IMR-90 (cell line): ENCODE measurements around the gene FAM20A. TPM values are rescaled to one million over a fixed set of nuclear protein-coding genes. Genes with fewer than 3 reads are reported as not detected.

Experiments
- ATAC-seq: fragments of 200-7000 bp; cut with Tn5 transposase; 2 replicates; pipeline ENCODE4 v1.9.1; 2020; ENCODE audit warnings: low read depth, mild to moderate bottlenecking, moderate library complexity
- BruUV-seq: library from RNA; stranded (reverse); fragments of 400-500 nt; replicated peaks from 2 replicates; lab custom pipeline; 2021; lab: Mats Ljungman, UMichigan
- CTCF ChIA-PET: fragments of 300-600 bp; formaldehyde crosslinking; extraction: SDS; loops from one replicate; lab custom pipeline; 2021; ENCODE audit warnings: antibody characterized with exemption; lab: Yijun Ruan, JAX
- POLR2A ChIA-PET: fragments of 300-600 bp; sonication (Branson Sonifier 250); formaldehyde crosslinking; loops from one replicate; lab custom pipeline; 2022; ENCODE audit warnings: antibody characterized with exemption; ENCODE audit not compliant: unreplicated experiment; lab: Charles Lee
- DNase-seq: peaks from one replicate; pipeline ENCODE4 v3.0.0; 2013
- H2AFZ ChIP-seq: replicated peaks from 2 replicates; pipeline ENCODE3; 2013; ENCODE audit warnings: low read length, mild to moderate bottlenecking; ENCODE audit not compliant: poor library complexity
- H2AK5ac ChIP-seq: 2 replicates; pipeline ENCODE4 v1.6.1; 2013; ENCODE audit warnings: low read depth, low read length, inconsistent platforms
- H2AK9ac ChIP-seq: replicated peaks from 2 replicates; pipeline ENCODE3; 2013; ENCODE audit warnings: mild to moderate bottlenecking, low read depth, low read length, moderate library complexity; ENCODE audit not compliant: poor library complexity
- H2BK120ac ChIP-seq: 2 replicates; pipeline ENCODE4 v1.6.1; 2013; ENCODE audit warnings: low read depth, low read length, inconsistent platforms
- H2BK15ac ChIP-seq: 3 replicates; pipeline ENCODE4 v1.6.1; 2013; ENCODE audit warnings: low read depth, low read length, inconsistent platforms
- H2BK20ac ChIP-seq: 2 replicates; pipeline ENCODE4 v1.6.1; 2013; ENCODE audit warnings: low read depth, mild to moderate bottlenecking, inconsistent platforms, low read length, moderate library complexity
- H2BK5ac ChIP-seq: 2 replicates; pipeline ENCODE4 v1.6.1; 2013; ENCODE audit warnings: mild to moderate bottlenecking, low read depth, low read length, inconsistent platforms; ENCODE audit not compliant: poor library complexity, severe bottlenecking
- H3K14ac ChIP-seq: replicated peaks from 2 replicates; pipeline ENCODE4 v1.6.1; 2013; ENCODE audit warnings: low read depth, low read length, inconsistent platforms
- H3K18ac ChIP-seq: 2 replicates; pipeline ENCODE4 v1.6.1; 2013; ENCODE audit warnings: low read depth, low read length, control low read depth
- H3K23ac ChIP-seq: 2 replicates; pipeline ENCODE4 v1.6.1; 2013; ENCODE audit warnings: low read depth, low read length, inconsistent platforms
- H3K27ac ChIP-seq: 2 replicates; pipeline ENCODE4 v1.5.1; 2013; ENCODE audit warnings: mild to moderate bottlenecking, control low read depth, low read length; ENCODE audit not compliant: insufficient read depth
- H3K27me3 ChIP-seq: 2 replicates; pipeline ENCODE4 v1.6.1; 2013; ENCODE audit warnings: low read length; ENCODE audit not compliant: control insufficient read depth, insufficient read depth
- H3K36me3 ChIP-seq: 2 replicates; pipeline ENCODE4 v1.6.1; 2013; ENCODE audit warnings: low read length, mixed read lengths; ENCODE audit not compliant: control insufficient read depth, insufficient read depth
- H3K4ac ChIP-seq: 2 replicates; pipeline ENCODE4 v1.6.1; 2013; ENCODE audit warnings: low read depth, low read length, inconsistent platforms
- H3K4me1 ChIP-seq: 2 replicates; pipeline ENCODE4 v1.6.1; 2013; ENCODE audit warnings: low read length, mixed read lengths; ENCODE audit not compliant: control insufficient read depth, insufficient read depth
- H3K4me2 ChIP-seq: 2 replicates; pipeline ENCODE4 v1.6.1; 2013; ENCODE audit warnings: low read depth, mild to moderate bottlenecking, control low read depth, low read length, moderate library complexity
- H3K4me3 ChIP-seq: 2 replicates; pipeline ENCODE4 v1.5.1; 2013; ENCODE audit warnings: low read depth, mild to moderate bottlenecking, control low read depth, low read length, moderate library complexity; ENCODE audit not compliant: insufficient read depth
- H3K56ac ChIP-seq: 2 replicates; pipeline ENCODE4 v1.6.1; 2013; ENCODE audit warnings: low read length, inconsistent platforms; ENCODE audit not compliant: insufficient read depth; ENCODE audit errors: extremely low read depth
- H3K79me1 ChIP-seq, 2 experiments: 2 replicates each; pipeline ENCODE4 v1.6.1; 2013; ENCODE audit warnings: low read length in 2 of 2, inconsistent platforms in 1 of 2, low read depth in 1 of 2
- H3K9ac ChIP-seq: 2 replicates; pipeline ENCODE4 v1.6.1; 2013; ENCODE audit warnings: low read depth, low read length, control low read depth
- H3K9me1 ChIP-seq: 2 replicates; pipeline ENCODE4 v1.6.1; 2013; ENCODE audit warnings: low read length, inconsistent platforms; ENCODE audit not compliant: insufficient read depth
- H3K9me3 ChIP-seq: 2 replicates; pipeline ENCODE4 v1.6.1; 2013; ENCODE audit warnings: low read length; ENCODE audit not compliant: control insufficient read depth, insufficient read depth
- H4K20me1 ChIP-seq: 2 replicates; pipeline ENCODE4 v1.6.1; 2013; ENCODE audit warnings: low read length, inconsistent platforms; ENCODE audit not compliant: insufficient read depth
- H4K5ac ChIP-seq: 2 replicates; pipeline ENCODE4 v1.6.1; 2013; ENCODE audit warnings: mild to moderate bottlenecking, low read depth, low read length, control low read depth
- H4K8ac ChIP-seq, 2 experiments: 2 replicates each; pipeline ENCODE4 v1.6.1; 2013; ENCODE audit warnings: low read depth in 2 of 2, low read length in 2 of 2, control low read depth in 1 of 2, inconsistent platforms in 1 of 2
- H4K91ac ChIP-seq: 2 replicates; pipeline ENCODE4 v1.6.1; 2013; ENCODE audit warnings: low read depth, low read length, inconsistent platforms; ENCODE audit not compliant: insufficient read depth
- BHLHE40 ChIP-seq: fragments of 150-350 bp; IDR thresholded peaks from 2 replicates; pipeline ENCODE4 v1.6.1; 2016; ENCODE audit warnings: mild to moderate bottlenecking, low read depth, low read length
- CEBPB ChIP-seq: IDR thresholded peaks from 2 replicates; pipeline ENCODE4 v1.6.1; 2012; ENCODE audit warnings: low read depth, low read length, improper control_type of control experiment
- CHD1 ChIP-seq: IDR thresholded peaks from 2 replicates; pipeline ENCODE4 v1.6.1; 2012; ENCODE audit warnings: low read depth, low read length, improper control_type of control experiment
- MAFK ChIP-seq: IDR thresholded peaks from 2 replicates; pipeline ENCODE4 v1.6.1; 2012; ENCODE audit warnings: low read depth, low read length, improper control_type of control experiment
- MAZ ChIP-seq: IDR thresholded peaks from 2 replicates; pipeline ENCODE4 v1.6.1; 2012; ENCODE audit warnings: low read depth, mild to moderate bottlenecking, low read length, improper control_type of control experiment, moderate library complexity, borderline replicate concordance
- MXI1 ChIP-seq: IDR thresholded peaks from 2 replicates; pipeline ENCODE4 v1.6.1; 2012; ENCODE audit warnings: low read depth, mild to moderate bottlenecking, low read length, moderate library complexity, borderline replicate concordance
- NFE2L2 ChIP-seq: fragments of 150-350 bp; IDR thresholded peaks from 2 replicates; pipeline ENCODE4 v1.6.1; 2016; ENCODE audit warnings: low read depth, mild to moderate bottlenecking, low read length
- POLR2A ChIP-seq: IDR thresholded peaks from 2 replicates; pipeline ENCODE4 v1.6.1; 2012; ENCODE audit warnings: mild to moderate bottlenecking, low read depth, low read length
- RAD21 ChIP-seq: IDR thresholded peaks from 2 replicates; pipeline ENCODE4 v1.6.1; 2012; ENCODE audit warnings: low read length, improper control_type of control experiment
- RCOR1 ChIP-seq: IDR thresholded peaks from 2 replicates; pipeline ENCODE4 v1.6.1; 2012; ENCODE audit warnings: mild to moderate bottlenecking, low read length, improper control_type of control experiment; ENCODE audit not compliant: insufficient replicate concordance
- RFX5 ChIP-seq: IDR thresholded peaks from 2 replicates; pipeline ENCODE4 v1.8.0; 2012; ENCODE audit warnings: low read depth, mild to moderate bottlenecking, low read length, moderate library complexity
- SMC3 ChIP-seq: fragments of 150-350 bp; IDR thresholded peaks from 2 replicates; pipeline ENCODE4 v1.6.1; 2016; ENCODE audit warnings: low read depth, mild to moderate bottlenecking, antibody characterized with exemption, low read length, moderate library complexity
- WGBS, 2 experiments: methylation state at CpG; one replicate each; pipeline versions ENCODE4 v1.1.5 to v1.1.7; 2013; ENCODE audit warnings: missing lambda C conversion rate in 2 of 2; ENCODE audit not compliant: insufficient read length in 1 of 2; ENCODE audit errors: extremely low coverage in 2 of 2; 5-methylcytosine and 5-hydroxymethylcytosine counted together
- dilution Hi-C: fragments of 300-500 bp; cut with HindIII; formaldehyde crosslinking; loops from one replicate; pipeline ENCODE4 v1.14.3; 2018; ENCODE audit warnings: low sequenced_read_pairs; ENCODE audit not compliant: unreplicated experiment
- in situ Hi-C: fragments of 300-500 bp; cut with MboI; formaldehyde crosslinking; loops from 3 replicates; pipeline ENCODE4 v1.14.3; 2019; ENCODE audit warnings: low sequenced_read_pairs, inconsistent platforms, mixed read lengths
- intact Hi-C: fragments of 100-400 bp; cut with micrococcal nuclease; formaldehyde crosslinking; loops from 2 replicates; pipeline ENCODE4 v1.10.0; 2022
- polyA plus RNA-seq, 3 experiments: library from polyadenylated mRNA; depleted of rRNA; stranded (reverse); fragments of >200 nt; gene quantifications; 2 replicates each; pipeline ENCODE4 v1.2.3, GENCODE V29; 2012; ENCODE audit warnings: low replicate concordance in 1 of 3
- total RNA-seq: library from RNA; depleted of rRNA; stranded (reverse); fragments of >200 nt; gene quantifications from 2 replicates; pipeline ENCODE4 v1.2.3, GENCODE V29; 2012
- TF ChIP-seq, protein P1 (sequence below): fragments of 150-350 bp; IDR thresholded peaks from 2 replicates; pipeline ENCODE4 v1.6.1; 2016; ENCODE audit warnings: low read depth, mild to moderate bottlenecking, low read length, moderate library complexity, borderline replicate concordance
- TF ChIP-seq, protein P2 (sequence below): fragments of 150-350 bp; IDR thresholded peaks from 2 replicates; pipeline ENCODE4 v1.6.1; 2017; ENCODE audit warnings: mild to moderate bottlenecking, antibody characterized with exemption, low read length, low read depth
- TF ChIP-seq, protein P3 (sequence below): conservative IDR thresholded peaks from 2 replicates; pipeline ENCODE4 v1.5.1; 2012; ENCODE audit warnings: mild to moderate bottlenecking, low read depth, low read length, improper control_type of control experiment

FAM20A gene
- total and polyA plus RNA-seq, 2 of the 4 experiments (the other 2 are of a cell fraction) = not detected

DNA sequence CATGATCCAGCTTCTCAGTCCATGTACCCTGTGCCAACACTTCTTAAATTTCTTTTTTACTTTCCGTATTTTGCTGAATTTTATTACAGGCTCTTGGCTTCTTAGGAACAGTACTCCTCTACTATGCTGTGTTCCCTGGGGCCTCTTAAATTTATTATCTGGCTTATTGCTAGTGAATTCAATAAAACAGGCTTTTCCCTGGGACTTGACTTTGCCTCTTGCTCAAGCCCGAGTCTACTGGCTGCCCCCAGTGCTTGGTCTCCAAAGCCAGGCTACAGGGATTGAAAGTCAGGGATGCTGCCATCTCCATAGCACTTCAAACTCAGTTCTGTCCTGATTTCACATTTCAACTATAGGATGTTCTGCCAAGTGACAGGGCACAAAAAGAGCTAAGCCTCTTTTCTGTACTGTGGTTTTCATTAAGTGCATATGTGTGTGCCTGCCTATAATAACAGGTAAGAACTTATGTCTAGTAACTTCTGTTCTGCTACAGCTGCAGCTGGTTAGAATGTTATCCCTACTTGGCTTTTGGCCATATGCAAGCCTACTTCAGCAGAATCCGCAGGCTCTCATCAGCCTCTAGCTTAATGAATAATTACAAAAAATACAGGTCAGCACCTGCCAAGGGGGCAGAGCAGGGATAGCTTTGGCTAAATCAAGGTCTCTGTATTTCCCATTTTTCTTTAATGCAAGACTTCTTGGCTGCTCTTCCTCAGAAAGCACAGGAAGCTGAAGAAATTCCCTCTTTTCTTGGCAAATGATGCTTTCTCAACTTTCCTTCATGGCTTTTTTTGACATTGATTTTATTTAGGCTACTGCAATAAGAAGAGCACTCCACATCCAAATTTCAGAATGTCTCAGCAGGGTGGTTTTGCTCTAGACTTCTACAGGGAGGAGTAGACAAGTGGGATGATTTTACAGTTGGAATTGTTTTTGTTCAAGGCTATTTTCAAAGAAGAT lies 8.2 kb downstream of the FAM20A start:
- H4K5ac ChIP-seq = no peak overlapping the region
- ATAC-seq (no peak), DNase-seq (no peak)
- H2BK20ac ChIP-seq = no peak overlapping the region
- no peak overlapping the region for H4K8ac ChIP-seq
- H2AK5ac ChIP-seq = no peak overlapping the region
- POLR2A ChIA-PET = no interaction called here
- H2AFZ ChIP-seq = no peak overlapping the region
- CTCF ChIA-PET = no interaction called here
- no peak overlapping the region for H3K14ac ChIP-seq
- no peaks in the 10 kb centered on the region for H3K79me1 ChIP-seq
- no peak overlapping the region for H3K27ac ChIP-seq
- no peak overlapping the region for H3K9ac ChIP-seq
- no peak overlapping the region for H3K23ac ChIP-seq
- H2BK120ac ChIP-seq = no peak overlapping the region
- H3K56ac ChIP-seq = no peak overlapping the region
- H3K9me1 ChIP-seq = no peaks in the 10 kb centered on the region
- intact Hi-C loops (no loop called here), in situ Hi-C loops (no loop called here), dilution Hi-C loops (no loop called here)
- H3K4me3 ChIP-seq = no peak overlapping the region
- no peak overlapping the region for H2BK5ac ChIP-seq
- H4K20me1 ChIP-seq = no peaks in the 10 kb centered on the region
- no peak overlapping the region for H3K4ac ChIP-seq
- WGBS, 2 experiments = no CpG with 5 or more reads among the region's 3 CpGs
- 0 out of 2 replicates have a peak, but pooled peaks cover 3% of the 10 kb centered on the region for H3K9me3 ChIP-seq
- BruUV-seq = no TSS peak
- no peak overlapping the region for H3K18ac ChIP-seq
- peaks cover 8% of the 10 kb centered on the region for H3K27me3 ChIP-seq
- no peak overlapping the region for H2BK15ac ChIP-seq
- no peak overlapping the region for H3K4me2 ChIP-seq
- no peaks in the 10 kb centered on the region for H3K4me1 ChIP-seq
- TF ChIP-seq RCOR1 = no peak
- no peak for TF ChIP-seq NFE2L2
- TF ChIP-seq, protein P1, sequence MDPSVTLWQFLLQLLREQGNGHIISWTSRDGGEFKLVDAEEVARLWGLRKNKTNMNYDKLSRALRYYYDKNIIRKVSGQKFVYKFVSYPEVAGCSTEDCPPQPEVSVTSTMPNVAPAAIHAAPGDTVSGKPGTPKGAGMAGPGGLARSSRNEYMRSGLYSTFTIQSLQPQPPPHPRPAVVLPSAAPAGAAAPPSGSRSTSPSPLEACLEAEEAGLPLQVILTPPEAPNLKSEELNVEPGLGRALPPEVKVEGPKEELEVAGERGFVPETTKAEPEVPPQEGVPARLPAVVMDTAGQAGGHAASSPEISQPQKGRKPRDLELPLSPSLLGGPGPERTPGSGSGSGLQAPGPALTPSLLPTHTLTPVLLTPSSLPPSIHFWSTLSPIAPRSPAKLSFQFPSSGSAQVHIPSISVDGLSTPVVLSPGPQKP = no peak
- no peak for TF ChIP-seq RFX5
- TF ChIP-seq, protein P2, sequence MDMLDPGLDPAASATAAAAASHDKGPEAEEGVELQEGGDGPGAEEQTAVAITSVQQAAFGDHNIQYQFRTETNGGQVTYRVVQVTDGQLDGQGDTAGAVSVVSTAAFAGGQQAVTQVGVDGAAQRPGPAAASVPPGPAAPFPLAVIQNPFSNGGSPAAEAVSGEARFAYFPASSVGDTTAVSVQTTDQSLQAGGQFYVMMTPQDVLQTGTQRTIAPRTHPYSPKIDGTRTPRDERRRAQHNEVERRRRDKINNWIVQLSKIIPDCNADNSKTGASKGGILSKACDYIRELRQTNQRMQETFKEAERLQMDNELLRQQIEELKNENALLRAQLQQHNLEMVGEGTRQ = no peak
- no peak for TF ChIP-seq CEBPB
- TF ChIP-seq BHLHE40 = no peak
- TF ChIP-seq RAD21 = no peak
- no peak for TF ChIP-seq MXI1
- no peak for TF ChIP-seq SMC3
- no peak for TF ChIP-seq POLR2A
- no peak for TF ChIP-seq MAZ
- TF ChIP-seq, protein P3, sequence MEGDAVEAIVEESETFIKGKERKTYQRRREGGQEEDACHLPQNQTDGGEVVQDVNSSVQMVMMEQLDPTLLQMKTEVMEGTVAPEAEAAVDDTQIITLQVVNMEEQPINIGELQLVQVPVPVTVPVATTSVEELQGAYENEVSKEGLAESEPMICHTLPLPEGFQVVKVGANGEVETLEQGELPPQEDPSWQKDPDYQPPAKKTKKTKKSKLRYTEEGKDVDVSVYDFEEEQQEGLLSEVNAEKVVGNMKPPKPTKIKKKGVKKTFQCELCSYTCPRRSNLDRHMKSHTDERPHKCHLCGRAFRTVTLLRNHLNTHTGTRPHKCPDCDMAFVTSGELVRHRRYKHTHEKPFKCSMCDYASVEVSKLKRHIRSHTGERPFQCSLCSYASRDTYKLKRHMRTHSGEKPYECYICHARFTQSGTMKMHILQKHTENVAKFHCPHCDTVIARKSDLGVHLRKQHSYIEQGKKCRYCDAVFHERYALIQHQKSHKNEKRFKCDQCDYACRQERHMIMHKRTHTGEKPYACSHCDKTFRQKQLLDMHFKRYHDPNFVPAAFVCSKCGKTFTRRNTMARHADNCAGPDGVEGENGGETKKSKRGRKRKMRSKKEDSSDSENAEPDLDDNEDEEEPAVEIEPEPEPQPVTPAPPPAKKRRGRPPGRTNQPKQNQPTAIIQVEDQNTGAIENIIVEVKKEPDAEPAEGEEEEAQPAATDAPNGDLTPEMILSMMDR = no peak
- no peak for TF ChIP-seq MAFK
- no peak for TF ChIP-seq CHD1
- no peak overlapping the region for H4K91ac ChIP-seq
- no peaks in the 10 kb centered on the region for H3K36me3 ChIP-seq
- no peak overlapping the region for H2AK9ac ChIP-seq
